ENCODE measurements around the gene SPOCK3. TPM values are rescaled to one million over a fixed set of nuclear protein-coding genes. Genes with fewer than 3 reads are reported as not detected.
"Not testable (repeated sequence)": the region's sequence is repeated elsewhere in the genome, so short reads cannot be mapped to it uniquely, and the experiment has no call there.

The SPOCK3 gene
- total and polyA plus RNA-seq, 12 donors: 0.08 to 0.53 (median 0.37) TPM; not detected in 9

GRCh38 chr4:166972071-166972470 is 262.2 kb downstream of the SPOCK3 start:
- no peak for ATAC-seq
- WGBS, 2 donors: 33% methylated on average over 2 of the region's 2 CpGs
- H3K4me3 ChIP-seq: no peak overlapping the region

GRCh38 chr4:166968219-166968618 is 266.1 kb downstream of the SPOCK3 start:
- H3K27ac ChIP-seq; H3K36me3 ChIP-seq; ATAC-seq; H3K4me3 ChIP-seq; H3K4me1 ChIP-seq; intact Hi-C loops (cut with DNase I); H3K27me3 ChIP-seq; DNase-seq: not testable (repeated sequence)
- WGBS, 2 donors: 44 to 53% methylated on average over 1 of the region's 1 CpG
- peaks cover 0 to 21% (median 4%) of the 10 kb centered on the region in 11 donors for H3K9me3 ChIP-seq

More at GRCh38 chr4:166972071-166972470, 262.2 kb downstream of the SPOCK3 start:
- Histone ChIP-seq H3K9me3 (peaks cover 0 to 16% (median 4%) of the 10 kb centered on the region in 11 donors), H3K36me3 (no peaks in the 10 kb centered on the region), H3K27me3 (no peaks in the 10 kb centered on the region), H3K4me1 (no peaks in the 10 kb centered on the region), H3K27ac (no peak overlapping the region)
- TF ChIP-seq CTCF (IDR thresholded peaks at IDR 0.05): no peak
- DNase-seq: no peak
- intact Hi-C loops (cut with DNase I): no loop called here

- Histone ChIP-seq H3K27me3 (no peaks in the 10 kb centered on the region), H3K36me3 (no peaks in the 10 kb centered on the region), H3K4me3 (no peak overlapping the region), H3K9me3 (peaks cover 0 to 21% (median 4%) of the 10 kb centered on the region in 11 donors), H3K27ac (no peak overlapping the region), H3K4me1 (no peaks in the 10 kb centered on the region)
- no peak for ATAC-seq
- no peak for DNase-seq
- 92 to 95% methylated on average over 2 of the region's 2 CpGs for WGBS, 2 donors
- intact Hi-C loops (cut with DNase I): no loop called here
- no peak for TF ChIP-seq CTCF (IDR thresholded peaks at IDR 0.05)
Measured at GRCh38 chr4:166965562-166965961, 268.7 kb downstream of the SPOCK3 start.

- Histone ChIP-seq H3K27ac (no peak overlapping the region), H3K27me3 (no peaks in the 10 kb centered on the region), H3K9me3 (peaks cover 0 to 25% (median 0%) of the 10 kb centered on the region in 11 donors), H3K4me1 (no peaks in the 10 kb centered on the region), H3K36me3 (no peaks in the 10 kb centered on the region), H3K4me3 (no peak overlapping the region)
- ATAC-seq (no peak), DNase-seq (no peak)
- no peak for TF ChIP-seq CTCF (IDR thresholded peaks at IDR 0.05)
- intact Hi-C loops (cut with DNase I): no loop called here
- 79 to 92% methylated on average over 1 of the region's 1 CpG for WGBS, 2 donors
Measured at GRCh38 chr4:166957451-166957850, 276.8 kb downstream of the SPOCK3 start.

- no peak for DNase-seq
- WGBS, 2 donors: 76 to 88% methylated on average over 2 of the region's 2 CpGs
Measured at GRCh38 chr4:166956484-166956883, 277.8 kb downstream of the SPOCK3 start.

More at GRCh38 chr4:166956484-166956883, 277.8 kb downstream of the SPOCK3 start:
- no peak for ATAC-seq
- Histone ChIP-seq H3K27ac (no peak overlapping the region), H3K9me3 (peaks cover 0 to 25% (median 0%) of the 10 kb centered on the region in 11 donors), H3K4me3 (no peak overlapping the region), H3K4me1 (no peaks in the 10 kb centered on the region), H3K36me3 (no peaks in the 10 kb centered on the region), H3K27me3 (no peaks in the 10 kb centered on the region)
- intact Hi-C loops (cut with DNase I): no loop called here
- TF ChIP-seq CTCF (IDR thresholded peaks at IDR 0.05): no peak
